Measurements from ENCODE around the gene SDE2. TPM values are rescaled to one million over a fixed set of nuclear protein-coding genes. Genes with fewer than 3 reads are reported as not detected.

SDE2 gene
- total RNA-seq, 1 donor from 2014 or later, result 20.0 TPM

DNA sequence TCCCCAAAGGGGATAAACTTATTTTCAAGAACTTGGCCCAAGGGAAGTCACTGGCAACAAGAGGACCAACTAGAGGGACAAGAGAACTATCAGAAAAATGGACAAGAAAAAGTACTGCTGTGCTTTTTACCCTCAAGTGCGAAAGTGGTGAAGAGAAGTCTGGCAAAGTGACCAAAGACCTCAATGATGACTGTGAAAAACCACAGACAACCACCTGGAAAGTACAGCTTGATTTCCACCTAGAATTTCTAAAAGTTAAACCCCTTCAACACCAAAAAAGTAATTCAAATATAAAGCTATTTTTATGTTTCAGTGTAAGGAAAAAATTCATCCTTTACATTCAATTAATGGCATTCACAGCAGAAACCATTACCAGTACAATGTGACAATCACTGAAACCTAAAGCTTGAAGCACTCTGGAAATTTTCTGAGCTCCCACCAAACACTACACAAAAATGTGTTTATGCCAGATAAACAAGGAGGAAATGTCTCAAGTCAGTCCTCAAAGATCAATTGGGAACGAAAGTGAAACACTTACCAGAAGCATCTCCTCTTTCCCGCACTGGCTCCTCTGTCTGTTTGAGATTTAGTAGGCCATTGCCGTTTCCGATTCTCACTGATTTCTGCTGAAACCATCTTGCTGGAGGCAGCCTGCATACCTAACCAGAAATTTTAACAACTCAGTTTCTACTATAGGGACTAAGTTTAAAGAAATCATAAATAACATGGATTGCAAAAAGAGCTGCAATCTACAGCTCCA, 8.3 kb downstream of the SDE2 start:
- TF ChIP-seq, protein P1, sequence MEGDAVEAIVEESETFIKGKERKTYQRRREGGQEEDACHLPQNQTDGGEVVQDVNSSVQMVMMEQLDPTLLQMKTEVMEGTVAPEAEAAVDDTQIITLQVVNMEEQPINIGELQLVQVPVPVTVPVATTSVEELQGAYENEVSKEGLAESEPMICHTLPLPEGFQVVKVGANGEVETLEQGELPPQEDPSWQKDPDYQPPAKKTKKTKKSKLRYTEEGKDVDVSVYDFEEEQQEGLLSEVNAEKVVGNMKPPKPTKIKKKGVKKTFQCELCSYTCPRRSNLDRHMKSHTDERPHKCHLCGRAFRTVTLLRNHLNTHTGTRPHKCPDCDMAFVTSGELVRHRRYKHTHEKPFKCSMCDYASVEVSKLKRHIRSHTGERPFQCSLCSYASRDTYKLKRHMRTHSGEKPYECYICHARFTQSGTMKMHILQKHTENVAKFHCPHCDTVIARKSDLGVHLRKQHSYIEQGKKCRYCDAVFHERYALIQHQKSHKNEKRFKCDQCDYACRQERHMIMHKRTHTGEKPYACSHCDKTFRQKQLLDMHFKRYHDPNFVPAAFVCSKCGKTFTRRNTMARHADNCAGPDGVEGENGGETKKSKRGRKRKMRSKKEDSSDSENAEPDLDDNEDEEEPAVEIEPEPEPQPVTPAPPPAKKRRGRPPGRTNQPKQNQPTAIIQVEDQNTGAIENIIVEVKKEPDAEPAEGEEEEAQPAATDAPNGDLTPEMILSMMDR (IDR thresholded peaks at IDR 0.05), result no peak
- Mint-ChIP-seq H3K27ac (ENCODE audit: unreplicated experiment) (no peak overlapping the region), H3K4me1 (ENCODE audit: unreplicated experiment) (peaks cover 2% of the 10 kb centered on the region), H3K27me3 (ENCODE audit: unreplicated experiment) (no peaks in the 10 kb centered on the region), H3K36me3 (ENCODE audit: unreplicated experiment) (peaks cover 40% of the 10 kb centered on the region), H3K4me3 (ENCODE audit: unreplicated experiment) (no peak overlapping the region), H3K9me3 (ENCODE audit: unreplicated experiment) (no peaks in the 10 kb centered on the region)
- DNase-seq (ENCODE audit: extremely low spot score, unreplicated experiment), result no peak

DNA sequence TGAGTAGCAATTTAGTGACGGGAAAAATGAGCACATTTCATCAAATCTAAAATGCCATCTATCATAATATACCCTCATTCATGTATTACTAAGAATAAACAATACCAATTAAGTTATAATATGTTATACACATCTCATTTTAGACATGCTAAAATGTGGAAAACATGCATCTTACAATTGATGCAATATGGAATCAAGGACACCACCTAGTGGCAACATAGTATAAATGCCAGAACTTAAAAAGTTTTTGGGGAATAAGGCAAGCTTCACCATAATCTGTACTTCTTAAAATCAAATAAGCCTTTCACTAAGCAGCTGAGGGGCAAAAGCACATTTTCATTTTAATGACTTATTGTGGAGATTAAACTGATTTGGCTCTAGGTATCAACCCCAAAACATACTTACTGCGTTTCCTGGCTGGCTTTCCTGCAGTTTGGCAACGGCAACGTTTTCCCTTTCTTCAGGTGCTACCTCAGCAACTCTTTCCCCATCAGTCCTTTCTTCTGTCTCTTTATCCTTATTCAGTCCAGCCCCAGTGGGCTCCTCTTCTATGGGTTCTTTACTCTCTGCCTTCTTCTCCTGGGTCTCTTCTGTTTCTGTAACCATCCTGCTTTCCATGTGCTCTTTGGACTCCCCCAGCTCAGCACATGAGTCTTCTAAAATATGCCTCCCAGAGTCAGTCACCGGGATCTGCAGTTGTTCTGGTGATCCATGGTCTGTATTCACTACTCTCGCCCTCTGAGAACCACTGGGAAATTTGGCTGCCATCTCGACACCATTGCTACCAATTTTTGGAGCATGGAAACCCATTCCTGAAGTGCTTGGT, 11.4 kb downstream of the SDE2 start:
- H3K36me3 Mint-ChIP-seq (ENCODE audit: unreplicated experiment), result peaks cover 51% of the 10 kb centered on the region
- no peak for DNase-seq (ENCODE audit: extremely low spot score, unreplicated experiment)
- no peaks in the 10 kb centered on the region for H3K27me3 Mint-ChIP-seq (ENCODE audit: unreplicated experiment)
- no peak overlapping the region for H3K4me3 Mint-ChIP-seq (ENCODE audit: unreplicated experiment)
- peak overlapping the region; percentile 6 for H3K27ac Mint-ChIP-seq (ENCODE audit: unreplicated experiment)
- H3K4me1 Mint-ChIP-seq (ENCODE audit: unreplicated experiment), result no peaks in the 10 kb centered on the region
- TF ChIP-seq, protein P1 (IDR thresholded peaks at IDR 0.05), result peak; percentile 73
- no peaks in the 10 kb centered on the region for H3K9me3 Mint-ChIP-seq (ENCODE audit: unreplicated experiment)

DNA sequence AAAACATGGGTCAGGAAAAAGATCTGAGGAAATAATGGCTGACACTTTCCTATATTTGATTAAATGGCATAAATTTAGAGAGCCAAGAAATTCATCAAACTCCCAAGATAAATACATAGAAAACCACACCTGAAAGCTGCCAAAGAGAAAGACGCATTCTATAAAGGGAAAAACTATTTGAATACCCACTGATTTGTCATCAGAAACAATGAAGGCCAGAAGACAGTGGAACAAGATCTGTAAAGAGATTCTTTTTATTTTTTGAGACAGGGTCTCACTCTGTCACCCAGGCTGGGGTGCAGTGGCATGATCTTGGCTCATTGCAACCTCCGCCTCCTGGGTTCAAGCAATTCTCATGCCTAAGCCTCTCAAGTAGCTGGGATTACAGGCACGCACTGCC, 17.4 kb downstream of the SDE2 start:
- Mint-ChIP-seq H3K27ac (ENCODE audit: unreplicated experiment) (peak overlapping the region; percentile 15), H3K4me3 (ENCODE audit: unreplicated experiment) (no peak overlapping the region), H3K4me1 (ENCODE audit: unreplicated experiment) (no peaks in the 10 kb centered on the region), H3K9me3 (ENCODE audit: unreplicated experiment) (peaks cover 7% of the 10 kb centered on the region), H3K36me3 (ENCODE audit: unreplicated experiment) (peaks cover 50% of the 10 kb centered on the region), H3K27me3 (ENCODE audit: unreplicated experiment) (no peaks in the 10 kb centered on the region)
- TF ChIP-seq, protein P1 (IDR thresholded peaks at IDR 0.05), result no peak
- DNase-seq (ENCODE audit: extremely low spot score, unreplicated experiment), result no peak

DNA sequence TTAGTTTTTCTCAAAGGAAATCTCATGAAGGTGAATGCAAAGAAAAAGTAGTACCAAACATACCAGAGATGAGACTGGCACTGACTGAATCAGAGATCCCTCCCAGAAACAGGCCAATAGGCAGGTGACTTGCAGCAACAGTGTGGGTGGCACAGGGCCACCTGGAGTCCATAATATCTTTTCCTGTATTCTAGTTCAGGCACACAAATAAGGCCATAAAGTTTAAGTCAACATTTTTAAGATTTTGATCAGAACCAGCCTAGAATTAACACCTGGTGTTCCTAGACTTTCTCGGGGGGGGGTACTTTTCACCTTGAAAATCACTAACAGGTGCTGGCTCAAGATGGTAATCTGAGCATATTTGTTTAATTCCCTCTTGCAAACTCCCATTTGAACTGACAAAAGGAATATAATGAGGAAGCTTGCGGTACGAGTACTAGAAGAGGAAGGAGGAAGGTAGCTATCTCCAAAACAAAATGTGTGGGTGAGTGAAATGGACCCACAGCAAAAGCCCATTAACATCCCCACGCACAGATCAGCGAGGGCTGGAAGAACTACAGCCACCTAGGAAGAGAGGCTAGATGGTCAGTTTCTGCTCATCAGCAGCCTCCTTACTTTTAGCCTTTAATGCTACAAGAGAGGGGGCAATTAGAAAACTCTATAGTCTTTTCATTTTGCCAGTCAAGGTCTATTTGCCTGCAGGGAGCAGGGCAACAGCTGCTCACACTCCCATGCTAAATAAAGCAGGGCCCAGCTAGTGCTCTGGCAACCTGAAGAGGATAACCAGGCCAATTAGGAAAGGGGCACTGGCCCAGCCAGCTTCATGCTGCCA, 18.9 kb downstream of the SDE2 start:
- peak; percentile 49 for DNase-seq (ENCODE audit: extremely low spot score, unreplicated experiment)
- Mint-ChIP-seq H3K36me3 (ENCODE audit: unreplicated experiment) (peaks cover 40% of the 10 kb centered on the region), H3K27me3 (ENCODE audit: unreplicated experiment) (no peaks in the 10 kb centered on the region), H3K27ac (ENCODE audit: unreplicated experiment) (no peak overlapping the region), H3K4me3 (ENCODE audit: unreplicated experiment) (no peak overlapping the region), H3K4me1 (ENCODE audit: unreplicated experiment) (peaks cover 2% of the 10 kb centered on the region), H3K9me3 (ENCODE audit: unreplicated experiment) (peaks cover 7% of the 10 kb centered on the region)
- TF ChIP-seq, protein P1 (IDR thresholded peaks at IDR 0.05), result no peak

Measured in osteocyte (in vitro differentiated cells).